Nephron (organoid): ENCODE measurements around the gene DNAJB1.
A peak's percentile ranks its signal among the peaks of the same experiment; 100 is the strongest.
"Not testable (repeated sequence)": the region's sequence is repeated elsewhere in the genome, so short reads cannot be mapped to it uniquely, and the experiment has no call there.

Experiments
- H3K27ac Mint-ChIP-seq, 3 experiments: 2 replicates each; pipeline ENCODE4 v1.8.0; 2020; ENCODE audit warnings: mixed read lengths in 3 of 3, mild to moderate bottlenecking in 2 of 3, moderate library complexity in 1 of 3
- H3K27me3 Mint-ChIP-seq: 2 replicates; pipeline ENCODE4 v1.8.0; 2021; ENCODE audit warnings: low read depth, mild to moderate bottlenecking, moderate library complexity, mixed read lengths
- H3K36me3 Mint-ChIP-seq: 2 replicates; pipeline ENCODE4 v1.8.0; 2020; ENCODE audit warnings: low read depth, mixed read lengths
- H3K4me1 Mint-ChIP-seq: 2 replicates; pipeline ENCODE4 v1.8.0; 2020; ENCODE audit warnings: mixed read lengths
- H3K4me3 Mint-ChIP-seq, 3 experiments: 2 replicates each; pipeline ENCODE4 v1.8.0; 2020; ENCODE audit warnings: mild to moderate bottlenecking in 3 of 3, mixed read lengths in 3 of 3, moderate library complexity in 2 of 3
- H3K9me3 Mint-ChIP-seq: 2 replicates; pipeline ENCODE4 v1.8.0; 2020; ENCODE audit warnings: mixed read lengths
- TF ChIP-seq, protein P1 (sequence below), 3 experiments: fragments of 200-600 bp; sonication (generic); IDR thresholded peaks; one replicate each; pipeline ENCODE4 v1.5.0; 2021; ENCODE audit warnings: antibody characterized with exemption in 3 of 3; ENCODE audit not compliant: unreplicated experiment in 3 of 3

The DNAJB1 gene

DNA sequence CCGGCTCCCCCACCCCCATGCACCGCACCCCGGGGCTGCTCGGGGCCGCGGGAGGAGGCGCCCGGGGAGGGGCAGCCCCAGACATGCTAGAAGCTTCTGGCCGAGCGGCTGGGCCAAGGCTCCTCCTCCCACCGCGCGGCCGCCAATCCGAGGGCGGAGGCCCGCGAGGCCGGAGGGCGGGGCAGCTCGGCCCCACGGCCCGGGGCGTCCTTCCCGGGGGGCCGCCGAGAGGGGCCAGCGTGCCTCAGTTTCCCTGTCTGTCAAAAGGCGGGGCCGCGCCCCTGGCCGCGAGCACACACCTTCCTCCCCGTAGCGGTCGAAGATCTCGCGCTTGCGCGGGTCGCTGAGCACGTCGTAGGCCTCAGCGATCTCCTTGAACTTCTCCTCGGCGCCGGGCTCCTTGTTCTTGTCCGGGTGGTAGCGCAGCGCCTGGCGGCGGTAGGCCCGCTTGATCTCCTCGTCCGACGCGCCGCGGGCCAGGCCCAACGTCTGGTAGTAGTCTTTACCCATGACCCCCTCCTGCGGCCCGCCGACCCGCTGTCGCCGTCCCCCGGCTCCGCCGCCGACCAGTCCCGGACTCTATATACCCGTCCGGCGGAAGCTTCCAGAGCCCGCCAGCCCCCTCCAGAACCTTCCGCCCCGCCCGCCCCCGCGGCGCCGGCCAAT, at the start of gene DNAJB1:
DNAJB1 (minus strand) TSS at position 558 of the 666 bp plus-strand sequence; CDS start at position 510, 48 bp downstream.
- Mint-ChIP-seq H3K9me3 (no peaks in the 10 kb centered on the region), H3K36me3 (peaks cover 30% of the 10 kb centered on the region), H3K4me1 (peaks cover 53% of the 10 kb centered on the region), H3K27ac (peak within 1 kb of the TSS; percentile 82 to 96 (median 93)), H3K4me3 (peak within 1 kb of the TSS; percentile 88 to 98 (median 95)), H3K27me3 (no peaks in the 10 kb centered on the region)
- TF ChIP-seq, protein P1, sequence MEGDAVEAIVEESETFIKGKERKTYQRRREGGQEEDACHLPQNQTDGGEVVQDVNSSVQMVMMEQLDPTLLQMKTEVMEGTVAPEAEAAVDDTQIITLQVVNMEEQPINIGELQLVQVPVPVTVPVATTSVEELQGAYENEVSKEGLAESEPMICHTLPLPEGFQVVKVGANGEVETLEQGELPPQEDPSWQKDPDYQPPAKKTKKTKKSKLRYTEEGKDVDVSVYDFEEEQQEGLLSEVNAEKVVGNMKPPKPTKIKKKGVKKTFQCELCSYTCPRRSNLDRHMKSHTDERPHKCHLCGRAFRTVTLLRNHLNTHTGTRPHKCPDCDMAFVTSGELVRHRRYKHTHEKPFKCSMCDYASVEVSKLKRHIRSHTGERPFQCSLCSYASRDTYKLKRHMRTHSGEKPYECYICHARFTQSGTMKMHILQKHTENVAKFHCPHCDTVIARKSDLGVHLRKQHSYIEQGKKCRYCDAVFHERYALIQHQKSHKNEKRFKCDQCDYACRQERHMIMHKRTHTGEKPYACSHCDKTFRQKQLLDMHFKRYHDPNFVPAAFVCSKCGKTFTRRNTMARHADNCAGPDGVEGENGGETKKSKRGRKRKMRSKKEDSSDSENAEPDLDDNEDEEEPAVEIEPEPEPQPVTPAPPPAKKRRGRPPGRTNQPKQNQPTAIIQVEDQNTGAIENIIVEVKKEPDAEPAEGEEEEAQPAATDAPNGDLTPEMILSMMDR (IDR thresholded peaks at IDR 0.05; ENCODE audit: unreplicated experiment in 3 of 3) = no peak

DNA sequence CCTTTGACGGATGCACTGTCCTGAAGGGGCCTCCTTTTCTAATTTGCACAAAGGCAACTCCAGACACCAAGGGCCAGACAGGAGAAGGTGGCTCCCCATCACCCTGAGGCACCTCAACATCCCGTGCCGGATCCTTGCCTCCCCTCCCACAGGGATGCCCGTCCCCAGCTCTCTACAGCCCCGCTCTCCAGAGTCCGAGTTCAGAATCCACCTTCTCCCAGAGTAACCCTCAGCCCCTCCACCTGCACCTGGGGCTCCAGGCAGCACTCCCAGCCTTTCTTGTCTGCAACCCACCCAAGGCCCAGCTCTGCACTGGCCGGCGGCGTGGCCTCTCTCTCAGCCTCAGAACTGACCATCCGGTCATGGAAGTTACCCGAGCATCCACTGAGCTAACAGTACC, 48.9 kb upstream of the DNAJB1 start:
- Mint-ChIP-seq H3K36me3 (peaks cover 17% of the 10 kb centered on the region), H3K27ac (no peak overlapping the region), H3K27me3 (no peaks in the 10 kb centered on the region), H3K4me1 (peaks cover 16% of the 10 kb centered on the region), H3K9me3 (no peaks in the 10 kb centered on the region), H3K4me3 (peak overlapping the region in 1 of 3 experiments; percentile 16)
- TF ChIP-seq, protein P1 (IDR thresholded peaks at IDR 0.05; ENCODE audit: unreplicated experiment in 3 of 3) = no peak

DNA sequence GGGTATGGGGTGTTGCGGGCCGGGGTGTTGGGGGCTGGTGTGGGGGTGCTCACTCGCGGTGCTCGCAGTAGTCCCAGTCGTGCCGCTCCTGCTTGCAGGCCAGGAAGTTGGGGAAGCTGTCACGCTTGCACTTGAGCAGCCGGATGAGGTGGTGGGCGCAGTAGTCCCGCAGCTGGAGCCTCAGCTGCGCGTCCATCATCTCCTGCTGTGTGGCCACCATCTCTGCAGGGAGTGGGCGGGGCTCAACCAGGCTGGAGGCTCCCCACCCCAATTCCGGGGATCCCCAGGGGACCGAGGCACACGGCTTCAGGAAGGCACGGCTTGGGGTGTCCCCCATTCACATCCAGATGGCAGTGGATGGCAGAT, 48.5 kb upstream of the DNAJB1 start:
- no peaks in the 10 kb centered on the region for H3K27me3 Mint-ChIP-seq
- TF ChIP-seq, protein P1 (IDR thresholded peaks at IDR 0.05; ENCODE audit: unreplicated experiment in 3 of 3) = no peak
- peaks cover 15% of the 10 kb centered on the region for H3K4me1 Mint-ChIP-seq
- no peak overlapping the region for H3K27ac Mint-ChIP-seq
- no peak overlapping the region for H3K4me3 Mint-ChIP-seq
- no peaks in the 10 kb centered on the region for H3K9me3 Mint-ChIP-seq
- H3K36me3 Mint-ChIP-seq = peaks cover 17% of the 10 kb centered on the region

DNA sequence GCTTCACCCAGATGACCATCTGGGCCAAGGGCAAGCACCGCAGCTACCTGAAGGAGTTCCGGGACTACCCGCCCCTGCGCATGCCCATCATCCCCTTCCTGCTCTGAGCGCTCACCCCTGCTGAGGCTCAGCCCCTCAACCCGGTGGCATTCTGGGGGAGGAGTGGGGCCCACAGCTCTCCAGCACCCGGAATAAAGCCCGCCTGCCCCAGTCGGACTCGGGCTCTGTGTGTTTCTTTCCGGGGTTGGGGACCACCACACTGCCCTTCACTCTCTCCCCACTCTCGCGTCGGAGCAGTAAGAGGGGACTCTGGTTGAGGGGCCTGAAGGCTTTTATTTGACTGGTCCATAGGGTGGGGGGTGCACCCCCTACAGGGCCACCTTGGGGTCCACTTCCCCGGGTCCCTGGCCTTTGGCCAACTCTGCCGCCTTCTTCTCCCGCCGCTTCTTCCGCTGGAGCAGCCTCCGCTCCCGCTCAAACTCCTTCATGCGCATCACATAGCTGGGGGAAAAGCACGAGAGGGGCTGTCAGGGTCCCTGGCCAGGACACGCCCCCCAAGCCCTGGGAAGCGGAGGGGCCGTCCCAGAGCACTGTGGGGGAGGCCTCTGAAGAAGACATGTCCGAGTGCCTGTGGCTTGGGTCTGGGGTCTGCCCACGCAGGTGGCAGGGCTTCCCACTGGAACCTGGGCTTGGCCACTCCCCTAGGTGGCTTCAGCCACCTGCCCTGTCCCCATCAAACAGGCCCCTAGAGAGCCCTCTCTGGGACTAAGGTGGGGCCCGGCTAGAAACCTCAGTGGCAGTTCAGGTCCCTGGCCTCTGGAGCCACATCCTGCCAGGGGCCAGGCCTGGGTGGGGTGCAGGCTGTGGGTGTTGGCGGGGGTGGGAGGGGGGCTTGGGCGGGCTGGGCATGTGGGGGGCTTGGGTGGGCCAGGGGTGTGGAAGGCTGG, 47.8 kb upstream of the DNAJB1 start:
- peaks cover 12% of the 10 kb centered on the region for H3K4me1 Mint-ChIP-seq
- TF ChIP-seq, protein P1 (IDR thresholded peaks at IDR 0.05; ENCODE audit: unreplicated experiment in 3 of 3) = no peak
- H3K36me3 Mint-ChIP-seq = peaks cover 17% of the 10 kb centered on the region
- H3K27ac Mint-ChIP-seq = no peak overlapping the region
- no peaks in the 10 kb centered on the region for H3K27me3 Mint-ChIP-seq
- no peak overlapping the region for H3K4me3 Mint-ChIP-seq
- H3K9me3 Mint-ChIP-seq = no peaks in the 10 kb centered on the region

DNA sequence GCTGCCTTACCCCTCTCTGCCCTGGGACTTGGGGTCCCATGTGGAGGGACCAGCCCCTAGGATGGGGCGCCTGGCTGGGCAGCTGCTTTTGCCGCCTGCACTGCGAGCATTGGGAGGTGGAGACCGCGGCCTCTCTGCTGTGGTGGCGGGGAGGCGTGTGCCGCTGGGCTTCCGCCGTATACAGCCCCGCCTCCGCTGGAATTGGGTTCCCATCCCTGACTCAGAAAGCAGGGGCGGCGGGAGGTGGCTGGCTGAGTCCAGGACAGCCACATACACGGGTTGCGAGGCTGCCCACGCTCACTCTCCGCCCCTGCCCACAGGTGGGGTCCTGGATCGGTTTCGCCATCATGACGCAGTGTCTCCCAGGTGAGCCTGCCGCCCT, 47.1 kb upstream of the DNAJB1 start:
- Mint-ChIP-seq H3K27me3 (no peaks in the 10 kb centered on the region), H3K27ac (no peak overlapping the region), H3K4me1 (peaks cover 16% of the 10 kb centered on the region), H3K4me3 (no peak overlapping the region), H3K9me3 (no peaks in the 10 kb centered on the region), H3K36me3 (peaks cover 17% of the 10 kb centered on the region)
- TF ChIP-seq, protein P1 (IDR thresholded peaks at IDR 0.05; ENCODE audit: unreplicated experiment in 3 of 3) = no peak

DNA sequence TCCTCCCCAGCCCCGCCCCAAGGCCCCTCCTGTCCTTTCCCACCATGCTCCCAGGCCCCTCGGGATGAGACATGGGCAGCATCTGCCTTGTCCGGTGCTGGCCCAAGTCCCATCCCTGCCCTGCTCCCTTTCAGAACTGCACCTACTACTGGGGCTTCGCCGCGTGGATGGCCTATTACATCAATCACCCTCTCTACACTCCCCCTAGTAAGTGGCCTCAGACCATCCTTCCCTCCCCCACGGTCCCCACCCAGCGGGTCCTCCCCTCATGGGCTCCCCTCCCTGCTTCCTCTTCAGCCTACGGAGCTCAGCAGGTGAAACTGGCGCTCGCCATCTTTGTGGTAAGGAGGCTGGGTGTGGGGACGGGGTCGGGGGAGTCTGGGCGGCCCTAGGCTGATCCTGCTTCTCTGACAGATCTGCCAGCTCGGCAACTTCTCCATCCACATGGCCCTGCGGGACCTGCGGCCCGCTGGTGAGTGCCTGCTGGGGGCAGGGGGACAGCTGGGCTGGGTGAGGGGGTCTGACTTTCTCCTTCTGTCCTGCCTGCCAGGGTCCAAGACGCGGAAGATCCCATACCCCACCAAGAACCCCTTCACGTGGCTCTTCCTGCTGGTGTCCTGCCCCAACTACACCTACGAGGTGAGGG, 46.6 kb upstream of the DNAJB1 start:
- Mint-ChIP-seq H3K36me3 (peaks cover 17% of the 10 kb centered on the region), H3K4me1 (peaks cover 18% of the 10 kb centered on the region)
- H3K4me3 Mint-ChIP-seq, H3K9me3 Mint-ChIP-seq, H3K27ac Mint-ChIP-seq, H3K27me3 Mint-ChIP-seq: not testable (repeated sequence)
